H1 (cell line): Measurements from ENCODE around the gene SOX8. TPM values are rescaled to one million over a fixed set of nuclear protein-coding genes. Genes with fewer than 3 reads are reported as not detected.

ENCODE experiments used
- CTCF ChIA-PET: fragments of 300-600 bp; sonication (Branson Sonifier 250); formaldehyde crosslinking; loops from one replicate; lab custom pipeline; 2021; ENCODE audit not compliant: partially characterized antibody; lab: Charles Lee
- POLR2A ChIA-PET: fragments of 300-600 bp; sonication (Branson Sonifier 250); formaldehyde crosslinking; loops from one replicate; lab custom pipeline; 2021; ENCODE audit warnings: inconsistent platforms; ENCODE audit not compliant: partially characterized antibody; lab: Charles Lee
- DNase-seq, 2 experiments: peaks; one replicate each; pipeline versions ENCODE4 v3.0.0 to v3.0.0-alpha.2; 2010 to 2022; ENCODE audit warnings: low spot score in 2 of 2, low read depth in 1 of 2, mixed read lengths in 1 of 2
- FAIRE-seq: peaks from 2 replicates; lab custom pipeline; 2011; peaks lifted over from hg19 to GRCh38; lab: Jason Lieb, UNC
- H2AFZ ChIP-seq: 2 replicates; pipeline ENCODE4 v1.8.1; 2012; ENCODE audit warnings: low read length, inconsistent platforms
- H2AK5ac ChIP-seq: 2 replicates; pipeline ENCODE4 v1.6.1; 2013; ENCODE audit warnings: low read depth, low read length
- H2BK120ac ChIP-seq: replicated peaks from 2 replicates; pipeline ENCODE3; 2013; ENCODE audit warnings: low read depth, low read length, inconsistent platforms
- H2BK12ac ChIP-seq: 2 replicates; pipeline ENCODE4 v1.6.1; 2013; ENCODE audit warnings: low read depth, low read length
- H2BK15ac ChIP-seq: 2 replicates; pipeline ENCODE4 v1.6.1; 2013; ENCODE audit warnings: low read length
- H2BK20ac ChIP-seq: 2 replicates; pipeline ENCODE4 v1.6.1; 2013; ENCODE audit warnings: low read length
- H2BK5ac ChIP-seq: 2 replicates; pipeline ENCODE4 v1.6.1; 2013; ENCODE audit warnings: low read depth, low read length
- H3K14ac ChIP-seq: 2 replicates; pipeline ENCODE4 v1.6.1; 2013; ENCODE audit warnings: inconsistent platforms; ENCODE audit not compliant: insufficient read length
- H3K18ac ChIP-seq: 2 replicates; pipeline ENCODE4 v1.6.1; 2013; ENCODE audit warnings: low read length; ENCODE audit errors: extremely low read depth
- H3K23ac ChIP-seq: 2 replicates; pipeline ENCODE4 v1.6.1; 2013; ENCODE audit warnings: inconsistent platforms; ENCODE audit not compliant: insufficient read length
- H3K23me2 ChIP-seq: 2 replicates; pipeline ENCODE4 v1.6.1; 2013; ENCODE audit warnings: low read depth, low read length
- H3K27ac ChIP-seq: 2 replicates; pipeline ENCODE4 v1.6.1; 2011; ENCODE audit warnings: low read depth, low read length, inconsistent platforms
- H3K27me3 ChIP-seq, 4 experiments: replicated peaks in 1 of 4; 1 replicate in 1 of 4; 2 replicates in 3 of 4; pipeline versions ENCODE4 v1.6.1 to v1.8.1; 2011 to 2013; ENCODE audit warnings: low read length in 3 of 4, mild to moderate bottlenecking in 3 of 4, inconsistent platforms in 2 of 4, mixed read lengths in 2 of 4, moderate library complexity in 1 of 4; ENCODE audit not compliant: control insufficient read depth in 3 of 4, insufficient read depth in 3 of 4; ENCODE audit errors: extremely low read depth in 1 of 4
- H3K36me3 ChIP-seq, 4 experiments: 2 replicates each; pipeline versions ENCODE4 v1.6.1 to v1.8.1; 2011 to 2013; ENCODE audit warnings: mild to moderate bottlenecking in 4 of 4, low read length in 3 of 4, moderate library complexity in 2 of 4, control low read depth in 1 of 4, inconsistent platforms in 1 of 4; ENCODE audit not compliant: insufficient read depth in 4 of 4, control insufficient read depth in 2 of 4
- H3K4ac ChIP-seq: replicated peaks from 2 replicates; pipeline ENCODE3; 2013; ENCODE audit warnings: low read length, low read depth, mixed read lengths, inconsistent platforms; ENCODE audit not compliant: insufficient read length
- H3K4me1 ChIP-seq, 4 experiments: replicated peaks in 1 of 4; 1 replicate in 1 of 4; 2 replicates in 3 of 4; pipeline versions ENCODE4 v1.6.1 to v1.8.1; 2011 to 2013; ENCODE audit warnings: low read length in 3 of 4, inconsistent platforms in 2 of 4, mixed read lengths in 1 of 4; ENCODE audit not compliant: insufficient read depth in 4 of 4, control insufficient read depth in 3 of 4
- H3K4me2 ChIP-seq, 2 experiments: 2 replicates each; pipeline versions ENCODE4 v1.6.1 to v1.8.1; 2011 to 2013; ENCODE audit warnings: low read depth in 2 of 2, low read length in 2 of 2, control low read depth in 1 of 2, inconsistent platforms in 1 of 2, mild to moderate bottlenecking in 1 of 2; ENCODE audit not compliant: insufficient read depth in 1 of 2
- H3K4me3 ChIP-seq, 4 experiments: fragments of 200-600, 300-600 bp in 1 of 4; sonication (generic), shearing (Covaris generic), sonication (Bioruptor Twin) in 1 of 4; 2 replicates each; pipeline versions ENCODE4 v1.5.1 to v1.8.1; 2011 to 2016; ENCODE audit warnings: low read length in 4 of 4, low read depth in 3 of 4, control low read depth in 2 of 4, inconsistent platforms in 2 of 4, mild to moderate bottlenecking in 2 of 4, mixed read lengths in 1 of 4, moderate library complexity in 1 of 4; ENCODE audit not compliant: insufficient read depth in 2 of 4; ENCODE audit errors: extremely low read depth in 1 of 4
- H3K56ac ChIP-seq: replicated peaks from 2 replicates; pipeline ENCODE3; 2013; ENCODE audit warnings: low read depth, mild to moderate bottlenecking, mixed read lengths, low read length, inconsistent platforms; ENCODE audit not compliant: insufficient read length
- H3K79me1 ChIP-seq: 2 replicates; pipeline ENCODE4 v1.6.1; 2013; ENCODE audit warnings: low read depth, low read length, control low read depth
- H3K79me2 ChIP-seq, 2 experiments: 2 replicates each; pipeline versions ENCODE4 v1.6.1 to v1.8.1; 2012 to 2013; ENCODE audit warnings: low read length in 2 of 2, mild to moderate bottlenecking in 2 of 2, inconsistent platforms in 1 of 2; ENCODE audit not compliant: insufficient read depth in 2 of 2, control insufficient read depth in 1 of 2
- H3K9ac ChIP-seq, 4 experiments: replicated peaks in 1 of 4; 1 replicate in 1 of 4; 2 replicates in 3 of 4; pipeline versions ENCODE4 v1.6.1 to v1.8.1; 2011 to 2013; ENCODE audit warnings: low read depth in 3 of 4, low read length in 3 of 4, control low read depth in 2 of 4, mild to moderate bottlenecking in 2 of 4, moderate library complexity in 2 of 4, inconsistent platforms in 1 of 4; ENCODE audit errors: extremely low read depth in 1 of 4
- H3K9me3 ChIP-seq, 2 experiments: 2 replicates each; pipeline versions ENCODE4 v1.6.1 to v1.8.1; 2012 to 2013; ENCODE audit warnings: mild to moderate bottlenecking in 2 of 2, moderate library complexity in 2 of 2, control low read depth in 1 of 2, inconsistent platforms in 1 of 2, low read depth in 1 of 2, low read length in 1 of 2, mixed read lengths in 1 of 2; ENCODE audit not compliant: insufficient read depth in 2 of 2
- H4K20me1 ChIP-seq, 2 experiments: replicated peaks in 1 of 2; 2 replicates each; pipeline versions ENCODE3 to v1.8.1; 2011 to 2013; ENCODE audit warnings: inconsistent platforms in 2 of 2, low read length in 2 of 2, mild to moderate bottlenecking in 1 of 2; ENCODE audit not compliant: insufficient read depth in 2 of 2, control insufficient read depth in 1 of 2
- H4K5ac ChIP-seq: 2 replicates; pipeline ENCODE4 v1.6.1; 2013; ENCODE audit warnings: low read length, low read depth, mixed read lengths, inconsistent platforms; ENCODE audit not compliant: insufficient read length
- H4K8ac ChIP-seq: 2 replicates; pipeline ENCODE4 v1.8.0; 2013; ENCODE audit warnings: mild to moderate bottlenecking, moderate library complexity, low read length, inconsistent platforms; ENCODE audit not compliant: insufficient read depth; ENCODE audit errors: extremely low read depth
- H4K91ac ChIP-seq: replicated peaks from 2 replicates; pipeline ENCODE3; 2013; ENCODE audit warnings: low read length, mixed read lengths, inconsistent platforms; ENCODE audit not compliant: insufficient read length
- ASH2L ChIP-seq: fragments of 200-600, 300-600 bp; sonication (generic); IDR thresholded peaks from one replicate; pipeline ENCODE4 v1.7.1; 2017; ENCODE audit warnings: low read length
- ATF3 ChIP-seq: IDR thresholded peaks from 2 replicates; pipeline ENCODE4 v1.6.1; 2011; ENCODE audit warnings: low read depth, mild to moderate bottlenecking, low read length; ENCODE audit not compliant: insufficient read depth
- BCL11A ChIP-seq, 2 experiments: IDR thresholded peaks; one replicate each; pipeline ENCODE4 v1.6.1; 2011; ENCODE audit warnings: low read depth in 2 of 2, low read length in 2 of 2, mild to moderate bottlenecking in 2 of 2
- CHD1 ChIP-seq: IDR thresholded peaks from 2 replicates; pipeline ENCODE4 v1.6.1; 2012; ENCODE audit warnings: low read depth, low read length, improper control_type of control experiment
- EP300 ChIP-seq, 2 experiments: IDR thresholded peaks; 1 replicate in 1 of 2; 2 replicates in 1 of 2; pipeline ENCODE4 v1.6.1; 2011 to 2012; ENCODE audit warnings: low read depth in 2 of 2, low read length in 2 of 2, mild to moderate bottlenecking in 2 of 2, borderline replicate concordance in 1 of 2, inconsistent platforms in 1 of 2, moderate library complexity in 1 of 2
- GABPA ChIP-seq: IDR thresholded peaks from 2 replicates; pipeline ENCODE4 v1.6.1; 2011; ENCODE audit warnings: mild to moderate bottlenecking, low read length, moderate library complexity, borderline replicate concordance; ENCODE audit not compliant: insufficient read depth
- MAFK ChIP-seq: IDR thresholded peaks from 2 replicates; pipeline ENCODE4 v1.6.1; 2012; ENCODE audit warnings: low read depth, mild to moderate bottlenecking, improper control_type of control experiment, low read length
- RFX5 ChIP-seq: IDR thresholded peaks from 2 replicates; pipeline ENCODE4 v1.6.1; 2011; ENCODE audit warnings: low read depth, low read length, improper control_type of control experiment, borderline replicate concordance
- SIN3A ChIP-seq, 2 experiments: IDR thresholded peaks in 1 of 2; conservative IDR thresholded peaks in 1 of 2; 2 replicates each; pipeline ENCODE4 v1.6.1; 2011 to 2012; ENCODE audit warnings: low read length in 2 of 2, improper control_type of control experiment in 1 of 2, low read depth in 1 of 2, mild to moderate bottlenecking in 1 of 2
- TBP ChIP-seq: IDR thresholded peaks from 2 replicates; pipeline ENCODE4 v1.6.1; 2011; ENCODE audit warnings: low read depth, low read length, improper control_type of control experiment
- TEAD4 ChIP-seq: IDR thresholded peaks from 2 replicates; pipeline ENCODE4 v1.6.1; 2012; ENCODE audit warnings: low read depth, low read length, inconsistent platforms, mixed read lengths
- WGBS, 2 experiments: shearing (Covaris generic) in 1 of 2; methylation state at CpG; one replicate each; pipeline versions ENCODE4 v1.1.6 to v1.1.7; 2013 to 2015; ENCODE audit warnings: low lambda C conversion rate in 2 of 2, mixed read lengths in 2 of 2, inconsistent platforms in 1 of 2, low coverage in 1 of 2, missing lambda C conversion rate in 1 of 2; ENCODE audit not compliant: insufficient replicate concordance in 2 of 2, insufficient coverage in 1 of 2, insufficient read length in 1 of 2; ENCODE audit errors: extremely low coverage in 1 of 2, missing lambda C conversion rate in 1 of 2; 5-methylcytosine and 5-hydroxymethylcytosine counted together
- polyA plus RNA-seq, 7 experiments: library from polyadenylated mRNA; depleted of rRNA in 3 of 7; stranded (reverse) in 5 of 7; unstranded in 2 of 7; fragments of >200 nt in 5 of 7; fragments of 200-250 nt in 2 of 7; gene quantifications; 1 replicate in 5 of 7; 2 replicates in 1 of 7; 4 replicates in 1 of 7; pipeline versions ENCODE4 v1.2.1 to v1.2.3, GENCODE V29; 2011 to 2013; ENCODE audit warnings: missing spikeins in 2 of 7, mixed read lengths in 2 of 7
- total RNA-seq: library from RNA; stranded (reverse); fragmentation: NEBNext Ultra II Directional; extraction: Animal tissue kit (Norgen Biotek cat#: 25700); gene quantifications from 2 replicates; pipeline ENCODE4 v1.2.1, GENCODE V29; 2021

SOX8 gene
- total and polyA plus RNA-seq, 2 of the 8 experiments (the other 6 are each of a cell fraction or from before 2014, with no cell fraction given): 2.2 to 5.7 TPM

- no peaks in the 10 kb centered on the region for H3K36me3 ChIP-seq
- H4K8ac ChIP-seq: no peak overlapping the region
- no peak for TF ChIP-seq ASH2L
- no peak for TF ChIP-seq ATF3
- TF ChIP-seq TEAD4: no peak
- TF ChIP-seq CHD1: no peak
- no peak for TF ChIP-seq GABPA
- TF ChIP-seq MAFK: no peak
- no peak for TF ChIP-seq SIN3A (conservative IDR thresholded peaks at IDR 0.05 in 1 of 2, IDR thresholded peaks at IDR 0.05 in 1 of 2; ENCODE audit: low read depth in 1 of 2, low read length in 2 of 2)
- no peak for TF ChIP-seq BCL11A (IDR thresholded peaks at IDR 0.05; ENCODE audit: low read depth in 2 of 2, low read length in 2 of 2)
- no peak for TF ChIP-seq TBP
- no peak for TF ChIP-seq EP300 (IDR thresholded peaks at IDR 0.05; ENCODE audit: borderline replicate concordance in 1 of 2, low read depth in 2 of 2, low read length in 2 of 2)
- TF ChIP-seq RFX5: no peak
- H3K79me1 ChIP-seq: no peaks in the 10 kb centered on the region
- no peak overlapping the region for H3K56ac ChIP-seq
- no peak overlapping the region for H2BK5ac ChIP-seq
- no peak overlapping the region for H3K14ac ChIP-seq
- peaks cover 0 to 11% (median 2%) of the 10 kb centered on the region in 4 experiments; a peak in 4 of 7 replicates for H3K4me1 ChIP-seq
- no peak overlapping the region for H3K27ac ChIP-seq
- no peak overlapping the region for H4K5ac ChIP-seq
- no peak overlapping the region for H3K4ac ChIP-seq
- H2BK12ac ChIP-seq: no peak overlapping the region
- no peak overlapping the region for H3K4me2 ChIP-seq
- H3K9ac ChIP-seq: no peak overlapping the region
- H2BK120ac ChIP-seq: no peak overlapping the region
- H2AK5ac ChIP-seq: no peak overlapping the region
- H4K20me1 ChIP-seq: peaks cover 0 to 13% of the 10 kb centered on the region in 2 experiments
- H3K27me3 ChIP-seq: no peaks in the 10 kb centered on the region
- 71% methylated on average over 2 of the region's 7 CpGs; no CpG with 5 or more reads in 1 of the 2 experiments for WGBS, 2 experiments
- ChIA-PET POLR2A (no interaction called here), CTCF (no interaction called here)
- no peak overlapping the region for H2BK15ac ChIP-seq
- H2AFZ ChIP-seq: no peak overlapping the region
- no peak overlapping the region for H2BK20ac ChIP-seq
- H3K9me3 ChIP-seq: peaks cover 4 to 15% of the 10 kb centered on the region in 2 experiments; a peak in 3 of 4 replicates
- H3K79me2 ChIP-seq: no peaks in the 10 kb centered on the region
- no peak overlapping the region for H3K4me3 ChIP-seq
- DNase-seq (no peak), FAIRE-seq (no peak)
- no peak overlapping the region for H3K18ac ChIP-seq
- H4K91ac ChIP-seq: no peak overlapping the region
- H3K23ac ChIP-seq: no peak overlapping the region
- peaks cover 23% of the 10 kb centered on the region; the same call in 1 of the 2 replicates for H3K23me2 ChIP-seq
Measured at GRCh38 chr16:1035066-1035415, 53.5 kb downstream of the SOX8 start.
